WERI-Rb-1 (cell line): Measurements from ENCODE around the gene CCDC149.

Source experiments
- DNase-seq: peaks from one replicate; pipeline ENCODE4 v3.0.0-alpha.2; 2020
- H3K27ac ChIP-seq: fragments of 250-450 bp; sonication (Bioruptor Pico); 2 replicates; pipeline ENCODE4 v1.5.1; 2020; ENCODE audit warnings: mild to moderate bottlenecking, moderate library complexity
- H3K27me3 ChIP-seq: fragments of 250-450 bp; sonication (Bioruptor Pico); 2 replicates; pipeline ENCODE4 v1.5.1; 2021; ENCODE audit warnings: mild to moderate bottlenecking, low read depth, moderate library complexity; ENCODE audit not compliant: insufficient read depth, severe bottlenecking
- H3K36me3 ChIP-seq: fragments of 250-450 bp; sonication (Bioruptor Pico); 2 replicates; pipeline ENCODE4 v1.5.1; 2020; ENCODE audit warnings: mild to moderate bottlenecking, moderate library complexity
- H3K4me3 ChIP-seq: 2 replicates; pipeline ENCODE4 v1.5.1; 2011; ENCODE audit warnings: low read depth, mild to moderate bottlenecking, control low read depth, low read length
- H3K9me3 ChIP-seq: fragments of 250-450 bp; sonication (Bioruptor Pico); 2 replicates; pipeline ENCODE4 v1.5.1; 2021; ENCODE audit warnings: mild to moderate bottlenecking, moderate library complexity; ENCODE audit not compliant: severe bottlenecking
- TF ChIP-seq, protein P1 (sequence below): IDR thresholded peaks from 2 replicates; pipeline ENCODE4 v1.5.1; 2011; ENCODE audit warnings: low read depth, mild to moderate bottlenecking, control low read depth, inconsistent platforms, low read length

Gene CCDC149

DNA sequence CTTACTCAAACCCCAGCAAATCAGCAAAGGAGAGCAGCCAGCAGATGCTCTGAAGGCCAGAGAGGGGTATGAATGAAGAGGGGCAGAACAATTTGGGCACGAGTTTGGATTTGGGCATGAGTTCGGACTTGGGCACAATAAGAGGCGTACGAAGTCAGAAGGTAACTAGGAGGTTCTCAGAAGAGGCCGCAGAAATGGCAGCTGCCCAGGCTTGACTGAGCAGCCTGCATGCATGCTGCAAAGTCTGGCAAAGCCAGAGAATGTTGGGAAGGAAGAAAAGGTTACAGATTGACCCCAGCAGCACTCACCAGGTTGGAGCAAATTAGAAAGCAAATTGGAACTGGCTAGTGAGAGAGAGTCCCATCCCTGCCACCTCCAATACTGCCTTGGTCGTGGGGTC is 15.2 kb downstream of the CCDC149 start:
- no peaks in the 10 kb centered on the region for H3K36me3 ChIP-seq
- no peak overlapping the region for H3K27ac ChIP-seq
- H3K4me3 ChIP-seq, result no peak overlapping the region
- H3K9me3 ChIP-seq, result no peaks in the 10 kb centered on the region
- no peaks in the 10 kb centered on the region for H3K27me3 ChIP-seq
- TF ChIP-seq, protein P1, sequence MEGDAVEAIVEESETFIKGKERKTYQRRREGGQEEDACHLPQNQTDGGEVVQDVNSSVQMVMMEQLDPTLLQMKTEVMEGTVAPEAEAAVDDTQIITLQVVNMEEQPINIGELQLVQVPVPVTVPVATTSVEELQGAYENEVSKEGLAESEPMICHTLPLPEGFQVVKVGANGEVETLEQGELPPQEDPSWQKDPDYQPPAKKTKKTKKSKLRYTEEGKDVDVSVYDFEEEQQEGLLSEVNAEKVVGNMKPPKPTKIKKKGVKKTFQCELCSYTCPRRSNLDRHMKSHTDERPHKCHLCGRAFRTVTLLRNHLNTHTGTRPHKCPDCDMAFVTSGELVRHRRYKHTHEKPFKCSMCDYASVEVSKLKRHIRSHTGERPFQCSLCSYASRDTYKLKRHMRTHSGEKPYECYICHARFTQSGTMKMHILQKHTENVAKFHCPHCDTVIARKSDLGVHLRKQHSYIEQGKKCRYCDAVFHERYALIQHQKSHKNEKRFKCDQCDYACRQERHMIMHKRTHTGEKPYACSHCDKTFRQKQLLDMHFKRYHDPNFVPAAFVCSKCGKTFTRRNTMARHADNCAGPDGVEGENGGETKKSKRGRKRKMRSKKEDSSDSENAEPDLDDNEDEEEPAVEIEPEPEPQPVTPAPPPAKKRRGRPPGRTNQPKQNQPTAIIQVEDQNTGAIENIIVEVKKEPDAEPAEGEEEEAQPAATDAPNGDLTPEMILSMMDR, result no peak
- no peak for DNase-seq

DNA sequence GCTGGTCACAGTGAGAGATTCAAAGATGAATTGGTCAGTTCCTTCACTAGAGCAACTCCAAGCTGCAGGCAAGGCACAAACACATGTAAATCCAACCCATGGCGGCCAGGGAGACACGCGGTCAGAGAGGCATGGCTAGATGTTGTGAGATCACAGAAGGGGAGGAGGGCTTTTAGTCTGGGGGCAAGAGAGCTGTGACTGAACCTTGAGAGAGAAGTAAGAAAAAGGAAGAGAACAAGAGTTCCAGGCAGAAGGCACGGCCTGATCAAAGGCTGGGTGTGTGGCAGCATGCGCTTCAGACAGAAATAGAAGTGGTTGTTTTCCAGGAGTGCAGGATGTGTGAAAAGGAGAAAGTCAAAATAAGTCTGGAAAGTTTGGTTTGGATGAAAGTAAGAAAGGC is 15.9 kb downstream of the CCDC149 start:
- H3K27me3 ChIP-seq, result no peaks in the 10 kb centered on the region
- DNase-seq, result no peak
- H3K27ac ChIP-seq, result no peak overlapping the region
- H3K9me3 ChIP-seq, result no peaks in the 10 kb centered on the region
- no peaks in the 10 kb centered on the region for H3K36me3 ChIP-seq
- H3K4me3 ChIP-seq, result no peak overlapping the region
- TF ChIP-seq, protein P1, result no peak

DNA sequence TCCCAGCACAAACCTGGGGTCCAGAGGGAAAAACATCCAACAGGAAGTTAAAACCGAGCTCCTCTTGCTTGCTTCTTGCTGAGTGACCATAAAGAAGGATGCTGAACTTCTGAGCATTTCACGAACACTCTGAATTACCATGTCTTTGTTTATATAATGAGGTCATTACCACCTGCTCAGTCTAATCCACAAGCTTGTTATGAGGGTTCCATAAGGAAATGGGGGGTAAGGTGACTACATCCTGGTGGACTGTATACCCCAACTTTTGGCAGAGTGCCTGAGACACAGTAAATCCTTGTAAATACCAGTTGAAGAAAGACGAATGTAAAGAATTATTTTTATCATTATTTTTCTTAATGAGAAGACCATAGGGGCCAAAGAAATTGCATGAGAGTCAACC is 16.8 kb downstream of the CCDC149 start:
- no peak for DNase-seq
- no peaks in the 10 kb centered on the region for H3K9me3 ChIP-seq

DNA sequence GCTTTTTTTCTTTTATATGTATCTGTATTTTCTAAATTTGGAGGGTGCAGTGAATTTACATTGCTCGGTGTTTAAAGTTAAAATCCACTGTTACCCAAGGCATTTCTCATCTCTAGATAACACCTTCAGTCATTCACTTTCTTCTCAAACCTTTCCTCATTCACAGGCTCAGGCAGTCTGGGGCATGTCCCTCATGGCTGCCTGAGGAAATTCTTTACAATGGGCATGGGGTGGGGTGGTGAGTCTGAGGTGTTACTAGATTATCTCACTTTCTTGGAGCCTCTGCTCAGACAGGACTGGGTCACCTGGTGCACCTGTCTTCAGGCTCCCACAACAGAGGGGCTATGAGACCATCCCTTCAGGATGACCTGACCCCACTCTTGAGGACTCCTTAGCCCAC is 17.4 kb downstream of the CCDC149 start:
- H3K4me3 ChIP-seq, result no peak overlapping the region
- H3K27me3 ChIP-seq, result no peaks in the 10 kb centered on the region
- no peaks in the 10 kb centered on the region for H3K9me3 ChIP-seq
- TF ChIP-seq, protein P1, result no peak
- DNase-seq, result no peak
- no peak overlapping the region for H3K27ac ChIP-seq
- 0 out of 2 replicates have a peak, but pooled peaks cover 2% of the 10 kb centered on the region for H3K36me3 ChIP-seq

More for the DNA sequence above, 16.8 kb downstream of the CCDC149 start:
- Histone ChIP-seq H3K27me3 (no peaks in the 10 kb centered on the region), H3K27ac (no peak overlapping the region), H3K4me3 (no peak overlapping the region), H3K36me3 (0 out of 2 replicates have a peak, but pooled peaks cover 2% of the 10 kb centered on the region)
- TF ChIP-seq, protein P1, result no peak

DNA sequence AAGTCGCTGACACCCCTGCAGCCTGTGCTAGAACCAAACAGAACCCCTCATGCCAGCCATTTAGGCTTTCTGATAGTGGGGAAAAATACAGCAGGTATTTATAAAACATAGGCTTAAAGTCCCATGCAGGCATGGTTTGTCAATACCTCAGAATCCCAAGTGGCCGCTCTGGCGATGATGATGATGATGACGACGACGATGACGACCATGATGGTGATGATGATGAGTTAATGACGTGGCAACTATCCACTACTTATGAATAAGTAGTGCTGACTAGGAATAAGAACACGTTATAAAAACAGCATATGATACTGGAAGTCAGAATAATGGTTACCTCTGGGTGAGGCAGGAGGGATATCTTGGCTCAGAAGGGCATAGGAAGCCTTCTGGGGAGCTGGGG is 18.0 kb downstream of the CCDC149 start:
- no peak overlapping the region for H3K27ac ChIP-seq
- no peaks in the 10 kb centered on the region for H3K9me3 ChIP-seq
- H3K27me3 ChIP-seq, result no peaks in the 10 kb centered on the region
- TF ChIP-seq, protein P1, result no peak
- 0 out of 2 replicates have a peak, but pooled peaks cover 2% of the 10 kb centered on the region for H3K36me3 ChIP-seq
- DNase-seq, result no peak
- H3K4me3 ChIP-seq, result no peak overlapping the region

DNA sequence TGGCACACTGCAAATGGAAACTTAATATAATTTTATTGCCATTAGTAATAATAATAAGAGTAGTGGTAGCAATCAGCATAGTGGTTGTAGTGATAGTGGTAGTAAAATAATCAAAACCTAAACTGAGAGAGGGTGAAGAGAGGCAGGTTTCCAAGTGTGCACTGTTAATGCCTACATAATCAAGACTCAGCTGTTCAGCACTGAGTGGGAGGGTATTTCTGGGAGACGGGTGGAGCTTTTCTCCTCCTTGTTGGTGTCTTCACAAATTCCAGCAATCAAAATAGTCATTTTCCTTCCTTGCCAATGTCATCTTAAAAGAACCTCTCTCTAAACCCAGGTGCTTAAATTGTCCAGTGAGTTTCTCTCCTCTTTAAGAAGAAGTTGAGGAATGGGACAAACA is 18.6 kb downstream of the CCDC149 start:
- Histone ChIP-seq H3K9me3 (no peaks in the 10 kb centered on the region), H3K36me3 (0 out of 2 replicates have a peak, but pooled peaks cover 2% of the 10 kb centered on the region), H3K27ac (no peak overlapping the region), H3K4me3 (no peak overlapping the region), H3K27me3 (no peaks in the 10 kb centered on the region)
- TF ChIP-seq, protein P1, result no peak
- DNase-seq, result no peak
